Mononuclear cell (primary cell): Measurements from ENCODE around the gene CNTNAP3B. TPM values are rescaled to one million over a fixed set of nuclear protein-coding genes. Genes with fewer than 3 reads are reported as not detected.
"Not testable (repeated sequence)": the region's sequence is repeated elsewhere in the genome, so short reads cannot be mapped to it uniquely, and the experiment has no call there.

ENCODE experiments used
- H3K27me3 ChIP-seq: 2 replicates; pipeline ENCODE4 v1.6.0; 2011; ENCODE audit warnings: low read length, control low read depth; ENCODE audit not compliant: insufficient read depth
- H3K4me1 ChIP-seq: 2 replicates; pipeline ENCODE4 v1.5.1; 2011; ENCODE audit warnings: mild to moderate bottlenecking, low read length, control low read depth; ENCODE audit not compliant: insufficient read depth
- H3K4me3 ChIP-seq: 2 replicates; pipeline ENCODE4 v1.5.1; 2011; ENCODE audit warnings: mild to moderate bottlenecking, low read length, moderate library complexity
- H3K9me3 ChIP-seq: 2 replicates; pipeline ENCODE4 v1.5.1; 2011; ENCODE audit warnings: low read depth, mild to moderate bottlenecking, control low read depth, low read length
- total RNA-seq: library from RNA; depleted of rRNA; stranded (reverse); fragments of >200 nt; gene quantifications from one replicate; pipeline ENCODE4 v1.2.3, GENCODE V29; 2012

Gene CNTNAP3B
- total RNA-seq, result under 0.01 TPM

- H3K27me3 ChIP-seq, H3K4me1 ChIP-seq, H3K4me3 ChIP-seq, H3K9me3 ChIP-seq: not testable (repeated sequence)
These were observed at the start of gene CNTNAP3B for GRCh38 chr9:42129073-42129729. TSS of gene CNTNAP3B (minus strand) at chr9:42129426. CDS start at chr9:42129094, 332 bp downstream.

- H3K4me1 ChIP-seq, H3K27me3 ChIP-seq, H3K4me3 ChIP-seq, H3K9me3 ChIP-seq: not testable (repeated sequence)
These were observed 31.1 kb upstream of the CNTNAP3B start for GRCh38 chr9:42160299-42160698.

DNA sequence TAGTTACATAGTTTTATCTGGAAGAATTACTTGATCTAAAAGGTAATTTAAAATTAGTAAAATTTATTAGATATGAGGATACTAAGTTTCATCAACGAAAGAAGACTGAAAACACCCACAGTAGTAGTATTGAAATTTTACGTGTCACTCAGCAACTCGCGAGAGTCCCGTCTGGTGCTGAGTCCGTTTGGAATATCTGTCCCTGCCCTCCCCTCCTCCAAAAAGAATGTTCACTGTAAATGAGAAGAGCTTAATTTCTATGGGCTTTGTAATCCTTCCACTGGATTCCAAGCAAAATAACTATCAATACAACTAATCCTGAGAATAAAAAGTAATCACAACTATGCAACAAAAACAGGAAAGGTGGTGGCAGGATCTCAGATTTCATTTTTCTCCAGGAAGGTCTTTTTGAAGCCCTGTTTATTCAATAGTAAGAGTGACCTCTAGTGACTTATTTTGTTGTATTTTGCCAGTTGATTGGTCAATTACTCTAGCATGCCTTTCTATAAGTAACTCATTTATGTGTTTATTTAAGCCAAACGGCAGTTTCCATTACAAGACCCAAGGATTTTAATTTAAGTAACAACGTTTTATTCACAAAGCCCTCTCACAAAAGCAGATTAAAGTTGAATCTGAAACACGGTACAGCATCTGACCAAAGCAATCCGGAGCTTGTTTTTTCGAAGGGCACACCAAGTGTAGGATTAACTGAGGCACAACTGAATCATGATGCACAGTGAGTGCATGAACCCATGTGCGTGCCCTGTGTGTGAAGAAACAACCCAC, 2.0 kb downstream of the CNTNAP3B start:
- not testable (repeated sequence) for H3K27me3 ChIP-seq, H3K9me3 ChIP-seq, H3K4me1 ChIP-seq, H3K4me3 ChIP-seq

- not testable (repeated sequence) for H3K4me1 ChIP-seq, H3K9me3 ChIP-seq, H3K27me3 ChIP-seq, H3K4me3 ChIP-seq
These were observed 8.2 kb downstream of the CNTNAP3B start for GRCh38 chr9:42121007-42121406.

GRCh38 chr9:42095929-42096328, 33.3 kb downstream of the CNTNAP3B start:
- H3K27me3 ChIP-seq, H3K4me3 ChIP-seq, H3K9me3 ChIP-seq, H3K4me1 ChIP-seq: not testable (repeated sequence)

DNA sequence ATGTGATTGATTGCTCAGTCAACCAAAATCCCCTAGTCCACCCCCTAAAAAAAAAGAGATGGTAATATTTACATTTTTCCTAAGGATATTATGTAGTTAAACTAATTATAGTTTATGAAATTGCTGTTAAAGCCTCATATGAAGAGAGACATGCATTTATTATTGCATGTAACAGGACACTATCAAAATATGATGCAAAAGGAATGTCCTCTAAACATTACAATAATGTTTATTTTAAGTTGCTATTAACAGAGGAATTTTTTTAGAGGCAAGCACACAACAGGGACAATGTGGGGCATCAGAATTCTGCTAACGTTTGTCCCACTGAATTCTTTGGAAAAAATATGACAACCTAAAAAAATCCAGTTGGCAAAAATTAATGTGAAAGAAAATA, 44.7 kb downstream of the CNTNAP3B start:
- not testable (repeated sequence) for H3K27me3 ChIP-seq, H3K9me3 ChIP-seq, H3K4me1 ChIP-seq, H3K4me3 ChIP-seq

DNA sequence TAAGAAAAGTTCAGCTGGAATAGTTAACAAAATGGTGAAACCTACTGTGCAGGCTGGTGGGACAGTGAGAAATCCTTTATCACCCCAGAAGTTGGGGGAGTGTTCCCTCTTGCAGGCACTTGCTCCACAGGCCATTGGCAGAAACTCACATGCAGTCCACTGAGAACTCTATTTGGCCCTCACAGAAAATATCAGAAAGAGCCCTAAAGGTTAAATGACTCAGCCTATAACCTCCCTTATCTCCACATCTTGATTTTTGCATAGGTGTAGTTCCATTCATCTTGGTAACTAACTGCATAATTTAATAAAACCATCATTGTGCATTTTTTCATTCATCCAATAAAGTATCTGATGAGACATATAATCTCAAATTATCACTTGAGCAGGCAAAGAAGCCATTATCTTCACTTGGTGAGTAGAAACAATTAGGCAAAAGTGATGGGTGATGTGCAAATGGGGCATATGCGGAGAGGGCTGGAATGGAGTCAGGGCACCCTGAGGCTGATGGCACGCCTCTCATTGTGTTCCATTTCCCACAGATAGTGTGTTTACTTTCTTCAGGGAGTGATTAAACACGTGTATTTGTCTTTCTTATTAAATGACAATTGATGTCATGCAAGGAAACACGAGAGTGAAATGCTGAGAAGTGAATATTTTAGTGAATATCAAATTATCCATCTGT, 45.2 kb downstream of the CNTNAP3B start:
- H3K4me3 ChIP-seq, H3K4me1 ChIP-seq, H3K27me3 ChIP-seq, H3K9me3 ChIP-seq: not testable (repeated sequence)

DNA sequence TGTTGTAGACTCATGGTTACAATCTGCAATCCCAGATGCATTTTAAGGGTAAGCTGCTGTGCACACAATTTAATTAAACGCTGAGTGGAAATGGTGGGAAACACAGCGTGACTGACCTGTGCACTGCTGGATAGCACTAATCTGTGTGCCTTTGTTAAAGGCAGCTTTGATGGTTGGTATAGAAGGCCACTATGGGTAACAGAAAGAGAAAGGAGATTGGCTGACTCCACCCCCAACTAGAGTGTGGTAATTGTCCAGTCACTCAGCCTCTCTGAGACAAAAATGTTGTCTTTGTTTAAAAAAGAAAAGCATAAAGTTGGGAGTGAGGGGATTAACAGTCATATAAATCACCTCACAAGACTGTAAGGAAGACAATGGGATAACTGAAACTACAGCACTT, 48.9 kb downstream of the CNTNAP3B start:
- not testable (repeated sequence) for H3K27me3 ChIP-seq, H3K9me3 ChIP-seq, H3K4me1 ChIP-seq, H3K4me3 ChIP-seq

GRCh38 chr9:42074868-42075267, 54.4 kb downstream of the CNTNAP3B start:
- not testable (repeated sequence) for H3K9me3 ChIP-seq, H3K4me1 ChIP-seq, H3K4me3 ChIP-seq, H3K27me3 ChIP-seq

DNA sequence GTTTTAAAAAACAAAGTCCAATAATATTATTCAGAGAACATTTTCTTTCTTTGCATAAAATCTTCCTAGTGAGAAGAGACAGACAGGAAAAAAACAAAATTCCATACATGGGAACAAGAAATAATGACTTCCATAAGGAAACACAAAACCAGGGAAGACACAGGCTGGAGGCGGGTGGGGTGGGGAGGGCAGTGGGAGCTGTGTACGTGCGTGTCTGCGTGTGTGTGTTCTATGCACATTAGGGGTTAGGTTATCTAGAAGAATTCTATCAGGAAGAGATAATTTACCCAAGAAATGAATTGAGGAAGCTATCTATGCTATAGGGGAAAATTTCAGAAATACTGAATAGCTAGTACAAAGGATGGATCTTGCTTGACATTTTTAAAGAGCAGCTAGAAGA, 58.2 kb downstream of the CNTNAP3B start:
- not testable (repeated sequence) for H3K9me3 ChIP-seq, H3K4me1 ChIP-seq, H3K27me3 ChIP-seq, H3K4me3 ChIP-seq

GRCh38 chr9:42070035-42070799, 59.0 kb downstream of the CNTNAP3B start:
- H3K27me3 ChIP-seq, H3K9me3 ChIP-seq, H3K4me1 ChIP-seq, H3K4me3 ChIP-seq: not testable (repeated sequence)

DNA sequence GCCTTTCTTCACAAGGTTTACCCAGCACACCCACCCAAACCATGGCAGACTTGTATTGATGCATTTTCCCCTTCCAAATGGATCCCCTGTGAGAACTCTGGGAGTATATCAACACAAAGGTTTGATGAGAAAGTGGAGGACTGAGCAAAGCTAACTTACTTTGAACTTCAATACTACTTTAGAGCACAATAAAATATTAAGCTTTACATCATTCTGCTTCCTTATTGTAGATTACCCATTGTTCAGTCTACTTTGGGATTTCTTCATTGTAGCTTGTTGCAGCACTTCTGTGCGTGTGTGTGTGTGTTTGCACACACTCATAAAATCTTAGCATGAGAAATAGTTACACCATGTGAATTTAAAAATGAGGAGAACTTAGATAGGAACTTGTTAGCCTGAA, 75.4 kb downstream of the CNTNAP3B start:
- not testable (repeated sequence) for H3K4me1 ChIP-seq

GRCh38 chr9:42050701-42051100, 78.5 kb downstream of the CNTNAP3B start:
- not testable (repeated sequence) for H3K27me3 ChIP-seq, H3K4me3 ChIP-seq, H3K4me1 ChIP-seq, H3K9me3 ChIP-seq

More for the DNA sequence above, 75.4 kb downstream of the CNTNAP3B start:
- not testable (repeated sequence) for H3K4me3 ChIP-seq, H3K9me3 ChIP-seq, H3K27me3 ChIP-seq

- not testable (repeated sequence) for H3K27me3 ChIP-seq, H3K4me3 ChIP-seq, H3K9me3 ChIP-seq, H3K4me1 ChIP-seq
These were observed 84.7 kb downstream of the CNTNAP3B start for GRCh38 chr9:42044422-42045010.

DNA sequence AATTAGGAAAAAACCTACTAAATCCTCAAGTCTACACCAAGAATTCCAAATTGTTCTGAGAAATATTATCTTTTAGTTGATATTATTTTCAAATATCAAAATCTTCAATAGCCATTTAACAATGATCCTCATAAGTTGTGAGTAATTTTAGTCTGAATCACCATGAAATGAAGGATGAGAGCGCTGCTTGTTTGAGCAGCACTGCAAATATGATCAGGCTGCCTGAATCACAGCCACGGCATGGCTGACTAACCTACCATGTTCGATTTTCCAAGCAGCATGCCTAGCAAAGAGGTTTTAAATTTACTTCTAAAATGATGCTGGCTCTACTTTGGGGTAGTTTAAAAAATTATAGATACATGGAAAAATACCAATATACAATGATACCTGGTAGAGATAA, 95.7 kb downstream of the CNTNAP3B start:
- H3K9me3 ChIP-seq, H3K4me1 ChIP-seq, H3K4me3 ChIP-seq, H3K27me3 ChIP-seq: not testable (repeated sequence)
